ENCODE results near the gene ARSG. TPM values are rescaled to one million over a fixed set of nuclear protein-coding genes. Genes with fewer than 3 reads are reported as not detected.
A peak's percentile ranks its signal among the peaks of the same experiment; 100 is the strongest.

ARSG gene
- total and polyA plus RNA-seq, 2 of the 13 experiments (the other 11 are each of a cell fraction or from before 2014, with no cell fraction given), result 3.7 to 15.2 TPM

DNA sequence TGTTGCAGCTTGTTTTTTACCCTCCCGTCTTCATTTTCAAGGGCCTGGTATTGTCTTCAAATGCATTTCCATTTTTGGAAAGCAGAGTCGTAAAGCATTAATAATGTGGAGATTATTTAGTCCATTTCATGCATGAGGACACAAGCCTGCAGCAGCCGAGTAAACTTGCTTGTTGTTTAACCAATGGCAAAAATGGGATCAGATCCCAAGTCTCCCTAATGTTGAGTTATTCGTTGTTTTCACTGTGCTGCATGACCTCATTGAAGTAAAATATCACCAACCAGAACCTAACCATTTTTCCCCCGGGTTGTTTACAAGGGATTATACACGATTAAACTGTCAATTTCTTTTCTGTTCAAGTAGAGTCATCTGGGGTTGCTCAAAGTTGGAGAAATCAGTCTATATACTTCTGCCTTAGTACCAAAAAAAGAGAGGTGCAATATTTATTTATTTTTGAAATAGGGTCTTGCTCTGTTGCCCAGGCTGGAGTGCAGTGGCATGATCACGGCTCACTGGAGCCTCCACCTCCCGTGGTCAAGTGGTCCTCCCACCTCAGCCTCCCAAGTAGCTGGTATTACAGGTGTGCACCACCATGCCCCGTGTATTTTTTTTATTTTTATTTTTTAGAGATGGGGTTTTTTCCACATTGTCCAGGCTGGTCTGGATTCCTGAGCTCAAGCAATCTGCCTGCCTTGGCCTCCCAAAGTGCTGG is 31.1 kb upstream of the ARSG start:
- Histone ChIP-seq H3K9ac (ENCODE audit: insufficient read depth, low read depth, low read length) (no peak overlapping the region), H3K36me3 (replicated peaks in 1 of 2; ENCODE audit: control insufficient read depth in 1 of 2, insufficient read depth in 2 of 2, low read length in 2 of 2) (no peaks in the 10 kb centered on the region; a peak in 2 of 5 replicates), H3K9me3 (ENCODE audit: low read length) (no peaks in the 10 kb centered on the region), H3K27me3 (ENCODE audit: control insufficient read depth in 1 of 2, insufficient read depth in 2 of 2, low read length in 2 of 2) (no peaks in the 10 kb centered on the region), H3K4me2 (ENCODE audit: low read depth, low read length) (no peak overlapping the region), H3K4me3 (replicated peaks in 1 of 3; ENCODE audit: insufficient read depth in 1 of 3, low read depth in 2 of 3, low read length in 3 of 3) (no peak overlapping the region), H3K79me2 (ENCODE audit: insufficient read depth, low read length) (no peaks in the 10 kb centered on the region), H3K27ac (ENCODE audit: extremely low read length, insufficient read depth, low read length) (no peak overlapping the region), H4K20me1 (ENCODE audit: insufficient read depth, low read length) (no peaks in the 10 kb centered on the region), H3K4me1 (ENCODE audit: insufficient read depth, low read length) (peaks cover 31% of the 10 kb centered on the region), H2AFZ (ENCODE audit: low read length) (peak overlapping the region; percentile 12)
- intact Hi-C loops (cut with micrococcal nuclease; ENCODE audit: unreplicated experiment) (no loop called here), in situ Hi-C loops (cut with HindIII; ENCODE audit: extremely low pct_ligation_motif_present, low pct_unique_long_range_greater_than_20kb) (loop anchor here (5.0 kb wide), 1 partner anchor 172 kb away; no protein-coding TSS in a partner anchor)
- ChIA-PET CTCF (ENCODE audit: low intra/inter-chr PET ratio, low total read pairs) (interaction anchor here (2.0 kb wide), 1 partner anchor 139 kb away, joined by 7 read pairs; no protein-coding TSS in a partner anchor), POLR2A (no interaction called here)
- DNase-seq (ENCODE audit: low spot score), result no peak
- TF ChIP-seq ZNF260 (CRISPR knock-in tag; IDR thresholded peaks at IDR 0.05; ENCODE audit: borderline replicate concordance, low read depth), result no peak
- no peak for TF ChIP-seq DPF2 (CRISPR knock-in tag; IDR thresholded peaks at IDR 0.05; ENCODE audit: borderline replicate concordance, low read depth)
- no peak for TF ChIP-seq NFKBIZ (CRISPR knock-in tag; IDR thresholded peaks at IDR 0.05)
- TF ChIP-seq IKZF1 (IDR thresholded peaks at IDR 0.05), result no peak
- TF ChIP-seq, protein P1, sequence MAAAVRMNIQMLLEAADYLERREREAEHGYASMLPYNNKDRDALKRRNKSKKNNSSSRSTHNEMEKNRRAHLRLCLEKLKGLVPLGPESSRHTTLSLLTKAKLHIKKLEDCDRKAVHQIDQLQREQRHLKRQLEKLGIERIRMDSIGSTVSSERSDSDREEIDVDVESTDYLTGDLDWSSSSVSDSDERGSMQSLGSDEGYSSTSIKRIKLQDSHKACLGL (CRISPR knock-in tag; IDR thresholded peaks at IDR 0.05), result no peak
- no peak for TF ChIP-seq HMG20B (CRISPR knock-in tag; conservative IDR thresholded peaks at IDR 0.05)
- no peak for TF ChIP-seq ZNF766 (CRISPR knock-in tag; IDR thresholded peaks at IDR 0.05; ENCODE audit: borderline replicate concordance)
- TF ChIP-seq ZFP82 (CRISPR knock-in tag; IDR thresholded peaks at IDR 0.05; ENCODE audit: borderline replicate concordance), result no peak
- TF ChIP-seq NCOR1 (IDR thresholded peaks at IDR 0.05; ENCODE audit: borderline replicate concordance, low read length), result no peak
- TF ChIP-seq, protein P2, sequence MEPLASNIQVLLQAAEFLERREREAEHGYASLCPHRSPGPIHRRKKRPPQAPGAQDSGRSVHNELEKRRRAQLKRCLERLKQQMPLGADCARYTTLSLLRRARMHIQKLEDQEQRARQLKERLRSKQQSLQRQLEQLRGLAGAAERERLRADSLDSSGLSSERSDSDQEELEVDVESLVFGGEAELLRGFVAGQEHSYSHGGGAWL (CRISPR knock-in tag; IDR thresholded peaks at IDR 0.05), result no peak
- no peak for TF ChIP-seq ATAD3A (CRISPR knock-in tag; IDR thresholded peaks at IDR 0.05)
- no peak for FAIRE-seq
- no TSS peak for BruUV-seq (replicated peaks)
- no peak for ATAC-seq
- WGBS (ENCODE audit: low lambda C conversion rate), result 73% methylated on average over 9 of the region's 9 CpGs
